Tongue (tissue), 2 donors: ENCODE results near the gene GLI1. TPM values are rescaled to one million over a fixed set of nuclear protein-coding genes. Genes with fewer than 3 reads are reported as not detected.
"Not testable (repeated sequence)": the region's sequence is repeated elsewhere in the genome, so short reads cannot be mapped to it uniquely, and the experiment has no call there.

Experiments used
- DNase-seq: peaks from one replicate; pipeline ENCODE4 v3.0.0-alpha.2; 2015
- total RNA-seq: library from RNA; depleted of rRNA; stranded (reverse); fragments of >200 nt; gene quantifications from one replicate; pipeline ENCODE4 v1.2.3, GENCODE V29; 2014

Gene GLI1
- total RNA-seq, 1 donor from 2014 or later: 5.6 TPM

DNA sequence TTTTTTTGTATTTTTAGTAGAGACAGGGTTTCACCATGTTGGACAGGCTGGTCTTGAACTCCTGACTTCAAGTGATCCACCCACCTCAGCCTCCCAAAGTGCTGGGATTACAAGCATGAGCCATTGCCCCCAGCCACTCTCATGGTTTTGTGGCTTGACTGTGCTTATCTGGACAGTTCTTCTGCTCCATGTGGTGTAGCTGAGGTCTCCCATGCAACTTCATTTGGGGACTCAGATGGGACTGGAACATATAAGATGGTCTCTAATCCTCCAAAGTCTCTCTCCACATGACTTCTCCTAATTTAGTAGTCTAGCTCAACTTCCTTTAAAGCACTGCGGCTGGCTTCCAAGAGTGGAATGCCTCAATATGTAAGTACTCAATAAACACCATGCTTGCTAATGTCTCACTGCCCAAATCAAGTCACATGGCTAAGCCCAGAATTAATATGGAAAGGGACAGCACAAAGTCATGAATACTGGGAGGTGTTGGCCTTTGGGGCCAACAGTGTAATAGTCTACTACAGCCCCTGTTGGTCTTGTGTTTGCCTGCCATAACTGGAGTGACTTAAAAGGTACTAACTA is 17.6 kb upstream of the GLI1 start:
- DNase-seq: no peak

DNA sequence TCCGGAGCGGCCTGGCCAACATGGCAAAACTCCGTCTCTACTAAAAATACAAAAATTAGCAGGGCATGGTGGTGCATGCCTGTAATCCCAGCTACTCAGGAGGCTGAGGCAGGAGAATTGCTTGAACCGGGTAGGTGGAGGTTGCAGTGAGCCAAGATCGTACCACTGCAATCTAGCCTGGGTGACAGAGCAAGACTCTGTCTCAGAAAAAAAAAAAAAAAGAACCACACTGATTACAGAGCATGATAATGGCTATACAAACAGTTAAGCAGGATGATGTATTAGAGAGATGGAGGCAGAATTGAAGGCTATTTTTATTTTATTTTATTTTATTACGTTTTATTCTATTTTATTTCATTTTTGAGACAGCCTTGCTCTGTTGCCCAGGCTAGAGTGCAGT is 15.2 kb upstream of the GLI1 start:
- DNase-seq: not testable (repeated sequence)

DNA sequence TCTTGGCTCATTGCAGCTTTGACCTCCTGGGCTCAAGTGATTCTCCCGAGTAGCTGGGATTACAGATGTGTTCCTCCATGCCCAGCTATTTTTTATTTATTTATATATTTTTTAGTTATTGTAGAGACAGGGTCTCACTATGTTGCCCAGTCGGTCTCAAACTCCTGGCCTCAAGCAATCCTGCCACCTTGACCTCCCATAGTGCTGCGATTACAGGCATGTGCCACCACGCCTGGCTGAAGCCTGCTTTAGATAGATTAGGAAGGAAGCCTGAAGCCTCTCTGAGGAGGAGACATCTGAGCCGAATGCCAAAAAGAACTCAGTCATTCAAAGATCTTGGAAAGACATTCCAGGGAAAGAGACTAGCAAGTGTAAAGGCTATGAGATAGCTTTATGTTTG is 14.8 kb upstream of the GLI1 start:
- no peak for DNase-seq

DNA sequence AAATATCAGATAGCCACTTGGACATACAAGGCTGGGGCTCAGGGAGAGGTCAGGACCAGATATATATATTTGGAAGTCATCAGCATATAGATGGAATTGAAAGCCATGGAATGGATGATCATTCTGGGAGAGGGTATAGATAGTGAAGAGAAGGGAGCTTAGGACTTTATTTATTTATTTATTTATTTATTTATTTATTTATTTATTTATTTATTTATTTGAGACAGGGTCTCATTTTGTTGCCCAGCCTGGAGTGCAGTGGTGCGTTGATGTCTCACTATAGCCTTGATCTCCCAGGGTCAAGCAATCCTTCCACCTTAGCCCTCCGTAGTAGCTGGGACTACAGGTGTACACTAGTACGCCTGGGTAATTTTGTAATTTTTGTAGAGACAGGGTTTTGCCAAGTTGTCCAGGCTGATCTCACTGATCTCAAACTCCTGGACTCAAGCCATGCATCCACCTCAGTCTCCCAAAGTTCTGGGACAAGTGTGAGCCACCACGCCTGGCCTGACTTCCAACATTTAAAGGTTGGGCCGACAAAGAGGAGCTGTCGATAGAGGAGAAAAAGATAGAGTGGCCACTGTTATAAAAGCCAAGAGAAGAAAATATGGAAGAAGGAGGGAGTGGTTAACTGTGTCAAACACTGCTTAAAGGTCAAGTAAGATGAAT is 13.2 kb upstream of the GLI1 start:
- DNase-seq: no peak

DNA sequence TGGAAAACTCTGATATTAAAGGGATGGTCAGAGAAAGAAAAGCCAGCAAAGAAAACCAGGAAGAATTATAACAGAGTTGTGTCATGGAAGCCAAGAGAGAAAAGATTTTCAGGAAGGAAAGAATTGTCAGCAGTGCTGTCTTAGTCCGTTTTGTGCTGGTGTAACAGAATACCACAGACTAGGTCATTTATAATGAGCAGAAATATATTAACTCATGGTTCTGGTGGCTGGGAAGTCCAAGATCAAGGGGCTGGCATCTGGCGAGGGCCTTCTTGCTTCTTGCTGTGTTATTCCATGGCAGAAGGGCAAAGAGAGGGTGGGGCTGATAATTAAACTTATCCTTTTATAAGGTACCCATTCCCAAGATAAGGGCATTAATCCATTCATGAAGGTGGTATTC is 10.9 kb upstream of the GLI1 start:
- no peak for DNase-seq

DNA sequence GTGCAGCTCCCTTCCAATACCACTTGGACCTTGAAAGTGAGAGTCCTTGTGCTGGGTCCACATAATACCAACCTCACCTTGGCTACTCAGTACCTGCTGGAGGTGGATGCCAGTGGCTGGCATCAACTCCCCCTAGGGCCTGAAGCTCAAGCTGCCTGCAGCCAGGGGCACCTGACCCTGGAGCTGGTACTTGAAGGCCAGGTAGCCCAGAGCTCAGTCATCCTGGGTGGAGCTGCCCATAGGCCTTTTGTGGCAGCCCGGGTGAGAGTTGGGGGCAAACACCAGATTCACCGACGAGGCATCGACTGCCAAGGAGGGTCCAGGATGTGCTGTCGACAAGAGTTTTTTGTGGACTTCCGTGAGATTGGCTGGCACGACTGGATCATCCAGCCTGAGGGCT is 10.2 kb upstream of the GLI1 start:
- DNase-seq: no peak

DNA sequence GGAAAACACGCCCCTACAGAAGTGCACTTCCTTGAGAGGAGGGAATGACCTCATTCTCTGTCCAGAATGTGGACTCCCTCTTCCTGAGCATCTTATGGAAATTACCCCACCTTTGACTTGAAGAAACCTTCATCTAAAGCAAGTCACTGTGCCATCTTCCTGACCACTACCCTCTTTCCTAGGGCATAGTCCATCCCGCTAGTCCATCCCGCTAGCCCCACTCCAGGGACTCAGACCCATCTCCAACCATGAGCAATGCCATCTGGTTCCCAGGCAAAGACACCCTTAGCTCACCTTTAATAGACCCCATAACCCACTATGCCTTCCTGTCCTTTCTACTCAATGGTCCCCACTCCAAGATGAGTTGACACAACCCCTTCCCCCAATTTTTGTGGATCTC is 9.5 kb upstream of the GLI1 start:
- DNase-seq: no peak

DNA sequence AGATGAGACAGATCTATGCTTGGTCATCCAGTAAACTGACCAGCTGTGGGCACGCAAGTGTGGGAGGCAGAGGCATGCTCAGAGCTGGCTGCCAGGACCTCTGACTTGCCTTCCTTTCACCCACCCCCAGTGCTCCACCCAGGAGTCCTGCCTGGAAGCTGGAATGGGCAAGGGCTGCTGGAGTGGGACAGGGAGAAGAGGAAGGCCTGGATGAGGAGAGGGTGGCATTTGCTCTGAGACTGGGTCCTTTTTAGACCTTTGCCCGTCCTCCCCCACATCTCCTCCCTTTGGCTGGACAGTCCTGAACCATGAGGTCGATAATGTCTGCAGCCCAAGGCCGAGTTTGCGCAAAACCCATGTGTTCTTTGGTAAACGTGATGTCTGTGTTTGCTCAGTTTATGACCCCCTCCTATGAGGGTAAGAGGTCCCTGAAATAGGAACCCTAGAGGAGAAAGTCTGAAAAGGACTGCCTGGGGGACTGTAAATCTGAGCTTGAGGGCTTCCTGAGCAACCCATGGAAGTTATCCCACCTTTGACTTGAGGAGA is 8.3 kb upstream of the GLI1 start:
- no peak for DNase-seq

DNA sequence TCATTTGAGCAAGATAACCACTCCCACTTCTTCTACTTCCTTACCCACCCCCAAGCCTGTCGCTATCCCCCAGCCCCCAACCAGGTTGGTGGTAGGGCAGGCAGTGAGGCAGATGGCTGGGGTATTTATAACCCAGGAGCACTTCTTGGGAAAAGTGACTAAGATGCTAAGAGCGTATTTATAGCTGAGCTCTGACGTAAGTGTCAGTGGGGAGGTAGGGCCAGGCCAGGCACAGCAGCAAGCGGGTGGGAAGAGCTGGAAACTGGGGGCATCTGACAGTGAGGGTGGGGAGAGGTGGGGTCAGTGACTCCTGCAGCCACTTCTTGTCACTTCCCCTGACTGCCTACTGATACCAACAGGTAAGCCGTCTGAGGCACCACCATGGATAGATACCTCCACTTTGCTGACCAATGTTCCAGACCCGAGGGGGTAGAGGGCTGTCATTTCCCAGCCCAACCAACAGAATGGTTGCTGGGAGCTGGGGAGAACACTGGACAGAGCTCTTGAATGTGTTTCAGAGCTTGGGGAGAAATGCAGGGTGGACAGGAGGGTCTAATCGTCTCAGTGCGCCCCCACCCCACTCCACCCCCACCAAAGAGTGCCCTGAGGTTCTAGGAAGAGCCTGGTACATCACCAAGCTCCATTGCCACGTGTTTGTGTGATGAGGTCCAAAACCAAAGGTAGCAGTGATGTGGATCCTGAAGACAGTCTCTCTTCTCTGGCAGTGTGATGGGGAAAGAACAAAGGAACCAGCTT is 7.2 kb upstream of the GLI1 start:
- peak; percentile 80 for DNase-seq

DNA sequence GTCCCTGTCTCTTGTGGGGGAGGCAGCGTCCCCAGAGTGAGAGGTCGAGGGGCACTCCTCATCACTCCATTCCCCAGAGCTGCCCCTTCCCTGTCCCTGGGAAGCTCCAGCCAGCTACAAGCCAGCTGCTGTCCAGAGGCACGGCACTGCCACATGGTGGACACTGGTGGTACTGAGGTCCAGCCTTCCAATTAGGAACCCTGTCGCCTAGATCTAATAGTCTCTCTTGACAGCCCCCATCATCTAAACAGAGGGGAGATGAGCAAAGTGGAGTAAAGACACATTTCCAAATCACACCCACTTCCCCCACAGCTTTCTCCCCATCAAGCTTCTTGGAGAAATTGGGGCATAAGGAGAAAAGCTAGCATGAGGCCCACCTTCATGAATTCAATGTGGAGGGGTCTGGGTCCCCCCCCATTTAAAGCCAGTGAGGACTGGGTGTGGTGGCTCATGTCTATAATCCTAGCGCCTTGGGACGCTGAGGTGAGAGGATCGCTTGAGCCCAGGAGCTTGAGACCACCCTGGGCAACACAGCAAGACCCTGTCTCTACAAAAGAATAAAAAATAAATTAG is 6.6 kb upstream of the GLI1 start:
- DNase-seq: peak; percentile 87

DNA sequence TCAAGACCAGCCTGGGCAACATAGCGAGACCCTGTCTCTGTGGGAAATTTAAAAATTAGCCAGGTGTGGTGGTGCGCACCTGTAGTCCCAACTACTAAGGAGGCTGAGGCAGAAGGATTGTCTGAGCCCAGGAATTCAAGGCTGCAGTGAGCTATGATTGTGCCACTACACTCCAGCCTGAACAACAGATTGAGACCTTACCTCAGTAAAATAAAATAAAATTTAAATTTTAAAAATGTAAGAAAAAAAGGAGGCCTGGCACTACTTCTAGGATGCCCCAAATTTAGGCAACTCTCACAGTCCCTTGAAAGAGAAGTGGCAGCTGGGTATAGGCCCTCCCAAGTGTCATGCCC is 5.4 kb upstream of the GLI1 start:
- DNase-seq: no peak

DNA sequence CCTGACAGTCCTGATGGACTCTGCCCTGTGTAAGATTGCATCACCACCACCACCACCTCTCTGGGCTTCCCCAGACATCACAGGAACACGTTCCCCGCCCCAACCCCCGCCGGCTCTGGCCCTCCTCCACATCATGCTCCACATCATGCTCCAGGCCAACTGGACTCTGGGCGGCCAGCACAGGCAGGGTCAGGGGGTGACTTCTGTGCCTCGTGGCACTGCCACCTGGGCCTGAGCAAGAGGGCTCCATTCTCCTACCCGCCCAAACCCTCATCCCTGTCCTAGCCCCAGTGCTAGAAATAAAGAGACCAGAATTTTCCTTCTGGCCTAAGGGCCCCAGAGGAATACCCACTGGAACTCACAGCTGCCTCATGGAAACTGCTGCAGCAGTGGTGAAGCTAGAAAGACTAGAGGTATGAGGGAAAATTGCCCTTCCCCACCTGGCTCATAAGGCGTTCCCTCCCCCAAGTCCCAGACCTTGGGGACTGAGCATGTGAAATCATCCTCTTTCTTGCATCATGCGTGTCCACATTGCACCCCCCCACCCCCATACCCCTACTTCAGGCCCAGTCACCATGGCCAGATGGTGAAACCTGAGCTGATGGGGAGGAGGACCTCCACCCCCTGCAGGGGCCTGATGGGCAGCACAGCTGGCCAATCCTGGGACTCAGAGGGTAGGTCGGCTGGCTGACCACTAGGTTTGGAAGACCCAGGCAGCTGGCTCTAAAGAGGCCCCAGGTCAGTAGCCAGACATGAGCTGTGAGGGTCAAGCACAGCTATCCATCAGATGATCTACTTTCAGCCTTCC is 4.8 kb upstream of the GLI1 start, which contains the start of gene INHBE:
TSS of gene INHBE (plus strand) at position 742 of the 808 bp plus-strand sequence. CDS start 230 bp downstream, outside the sequence.
- DNase-seq: peak; percentile 63

DNA sequence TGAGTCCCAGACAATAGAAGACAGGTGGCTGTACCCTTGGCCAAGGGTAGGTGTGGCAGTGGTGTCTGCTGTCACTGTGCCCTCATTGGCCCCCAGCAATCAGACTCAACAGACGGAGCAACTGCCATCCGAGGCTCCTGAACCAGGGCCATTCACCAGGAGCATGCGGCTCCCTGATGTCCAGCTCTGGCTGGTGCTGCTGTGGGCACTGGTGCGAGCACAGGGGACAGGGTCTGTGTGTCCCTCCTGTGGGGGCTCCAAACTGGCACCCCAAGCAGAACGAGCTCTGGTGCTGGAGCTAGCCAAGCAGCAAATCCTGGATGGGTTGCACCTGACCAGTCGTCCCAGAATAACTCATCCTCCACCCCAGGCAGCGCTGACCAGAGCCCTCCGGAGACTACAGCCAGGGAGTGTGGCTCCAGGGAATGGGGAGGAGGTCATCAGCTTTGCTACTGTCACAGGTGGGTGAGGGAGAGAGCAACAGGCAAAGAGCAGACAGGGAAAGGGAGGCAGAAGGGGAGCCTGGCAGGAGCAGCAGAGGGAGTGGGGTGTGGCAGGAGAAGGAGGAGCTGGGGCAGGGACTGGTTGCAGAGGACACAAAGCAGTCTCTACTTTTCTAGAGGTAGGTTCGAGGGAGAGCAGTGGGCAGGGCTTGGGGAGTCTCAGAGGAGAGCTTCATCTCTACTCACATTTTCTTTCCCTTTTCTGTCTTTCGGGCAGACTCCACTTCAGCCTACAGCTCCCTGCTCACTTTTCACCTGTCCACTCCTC is 4.0 kb upstream of the GLI1 start:
- DNase-seq: peak; percentile 43

DNA sequence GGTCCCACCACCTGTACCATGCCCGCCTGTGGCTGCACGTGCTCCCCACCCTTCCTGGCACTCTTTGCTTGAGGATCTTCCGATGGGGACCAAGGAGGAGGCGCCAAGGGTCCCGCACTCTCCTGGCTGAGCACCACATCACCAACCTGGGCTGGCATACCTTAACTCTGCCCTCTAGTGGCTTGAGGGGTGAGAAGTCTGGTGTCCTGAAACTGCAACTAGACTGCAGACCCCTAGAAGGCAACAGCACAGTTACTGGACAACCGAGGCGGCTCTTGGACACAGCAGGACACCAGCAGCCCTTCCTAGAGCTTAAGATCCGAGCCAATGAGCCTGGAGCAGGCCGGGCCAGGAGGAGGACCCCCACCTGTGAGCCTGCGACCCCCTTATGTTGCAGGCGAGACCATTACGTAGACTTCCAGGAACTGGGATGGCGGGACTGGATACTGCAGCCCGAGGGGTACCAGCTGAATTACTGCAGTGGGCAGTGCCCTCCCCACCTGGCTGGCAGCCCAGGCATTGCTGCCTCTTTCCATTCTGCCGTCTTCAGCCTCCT is 3.4 kb upstream of the GLI1 start:
- DNase-seq: peak; percentile 55

DNA sequence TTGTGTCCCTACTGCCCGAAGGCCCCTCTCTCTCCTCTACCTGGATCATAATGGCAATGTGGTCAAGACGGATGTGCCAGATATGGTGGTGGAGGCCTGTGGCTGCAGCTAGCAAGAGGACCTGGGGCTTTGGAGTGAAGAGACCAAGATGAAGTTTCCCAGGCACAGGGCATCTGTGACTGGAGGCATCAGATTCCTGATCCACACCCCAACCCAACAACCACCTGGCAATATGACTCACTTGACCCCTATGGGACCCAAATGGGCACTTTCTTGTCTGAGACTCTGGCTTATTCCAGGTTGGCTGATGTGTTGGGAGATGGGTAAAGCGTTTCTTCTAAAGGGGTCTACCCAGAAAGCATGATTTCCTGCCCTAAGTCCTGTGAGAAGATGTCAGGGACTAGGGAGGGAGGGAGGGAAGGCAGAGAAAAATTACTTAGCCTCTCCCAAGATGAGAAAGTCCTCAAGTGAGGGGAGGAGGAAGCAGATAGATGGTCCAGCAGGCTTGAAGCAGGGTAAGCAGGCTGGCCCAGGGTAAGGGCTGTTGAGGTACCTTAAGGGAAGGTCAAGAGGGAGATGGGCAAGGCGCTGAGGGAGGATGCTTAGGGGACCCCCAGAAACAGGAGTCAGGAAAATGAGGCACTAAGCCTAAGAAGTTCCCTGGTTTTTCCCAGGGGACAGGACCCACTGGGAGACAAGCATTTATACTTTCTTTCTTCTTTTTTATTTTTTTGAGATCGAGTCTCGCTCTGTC is 2.7 kb upstream of the GLI1 start:
- no peak for DNase-seq

DNA sequence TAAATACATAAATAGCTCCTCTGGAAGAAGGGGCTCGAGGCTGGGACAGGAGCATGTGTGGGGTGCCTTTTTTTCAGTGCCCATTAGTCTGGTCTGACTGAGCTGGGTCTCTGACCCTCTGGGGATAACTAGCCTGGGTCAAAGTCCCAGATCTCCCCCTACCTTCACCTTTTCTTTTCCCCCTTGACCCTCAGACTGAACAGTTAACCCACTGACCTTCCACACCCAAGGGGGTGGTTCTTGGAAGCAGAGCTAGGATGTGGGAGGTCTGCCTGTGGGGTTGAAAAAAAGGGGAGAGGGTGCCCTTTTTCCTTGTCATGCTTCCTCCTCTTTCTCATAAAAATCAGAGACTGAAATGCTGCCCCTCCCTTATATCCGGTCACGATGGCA is 925 bp upstream of the GLI1 start:
- no peak for DNase-seq

DNA sequence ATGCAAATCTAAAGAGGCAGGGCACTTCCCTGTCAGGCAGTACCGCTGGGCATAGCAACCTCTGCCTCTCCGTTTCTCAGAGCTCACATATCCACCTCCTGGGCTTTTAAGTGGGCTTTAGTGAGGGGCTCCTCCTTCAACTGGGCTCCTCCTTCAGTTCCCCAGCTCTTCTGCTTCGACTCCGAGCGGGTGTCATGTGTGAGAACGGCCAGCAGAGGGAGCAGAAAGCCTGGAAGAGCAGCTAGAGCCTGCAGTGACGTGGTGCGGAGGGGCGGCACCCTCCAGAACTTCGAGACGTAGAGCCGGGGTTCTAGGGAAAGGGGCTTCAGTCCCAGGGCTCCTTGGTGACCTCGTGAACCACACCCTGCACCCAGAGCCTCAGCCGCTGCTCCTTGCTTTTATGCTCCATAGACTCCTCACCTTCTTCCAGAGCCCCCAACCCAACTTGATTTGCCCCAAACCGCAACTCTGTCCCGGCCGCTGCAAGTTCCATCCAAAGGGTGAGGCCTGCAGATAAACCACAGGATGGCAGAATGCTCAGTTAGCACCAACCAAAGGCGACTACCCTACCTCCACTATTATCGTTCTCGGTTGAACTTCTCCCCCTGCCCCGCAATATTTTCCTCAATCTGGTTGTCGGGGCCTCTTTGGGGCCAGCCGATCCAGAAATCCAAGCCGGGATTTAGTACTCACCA is 383 bp upstream of the GLI1 start:
- peak; percentile 99 for DNase-seq

DNA sequence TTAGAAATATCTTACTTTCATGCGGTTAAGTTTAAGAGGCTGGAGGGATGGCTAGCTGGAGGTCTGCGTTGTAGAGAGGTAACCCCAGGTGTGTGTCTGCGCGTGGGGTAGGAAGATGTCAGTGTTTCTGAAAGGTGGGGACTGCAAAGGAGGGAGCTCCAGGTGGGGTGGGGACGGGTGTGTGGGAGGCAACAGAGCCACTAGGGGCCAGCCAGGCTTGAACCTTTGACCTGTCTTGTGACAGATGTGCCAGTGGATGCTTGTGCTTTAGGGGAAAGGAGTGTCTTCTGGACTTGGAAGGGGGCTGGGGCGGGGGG is 841 bp downstream of the GLI1 start:
- DNase-seq: no peak

DNA sequence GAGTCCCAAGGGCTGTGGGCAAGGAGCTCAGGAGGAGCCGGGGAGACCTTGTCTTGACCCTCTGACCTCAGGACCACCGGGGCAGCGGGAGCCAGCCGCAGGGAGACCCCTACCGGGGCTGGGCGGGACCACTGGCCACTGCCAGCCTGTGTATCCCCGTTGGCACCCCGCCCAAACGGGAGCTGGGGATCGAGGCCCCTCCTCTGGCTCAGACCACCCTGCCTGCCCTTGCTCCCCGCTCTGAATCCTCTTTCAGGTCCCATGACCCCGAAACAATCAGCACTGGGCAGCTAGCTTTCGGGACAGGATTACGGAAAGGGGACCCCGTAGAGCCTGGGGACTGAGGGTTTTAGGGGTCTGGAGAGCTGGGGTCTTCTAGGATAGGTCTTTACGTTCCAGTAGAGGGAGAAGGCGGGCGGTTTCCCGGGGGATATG is 1.3 kb downstream of the GLI1 start:
- peak; percentile 60 for DNase-seq
